Measurements from ENCODE around the gene IL10. TPM values are rescaled to one million over a fixed set of nuclear protein-coding genes. Genes with fewer than 3 reads are reported as not detected.

The IL10 gene
- total RNA-seq, 4 donors from 2014 or later, result 0.78 to 4.8 (median 1.1) TPM; not detected in 1

GRCh38 chr1:206812471-206812870 is 40.2 kb upstream of the IL10 start:
- Histone ChIP-seq H3K4me3 (no peak overlapping the region), H3K4me1 (no peaks in the 10 kb centered on the region), H3K36me3 (no peaks in the 10 kb centered on the region), H3K27ac (no peak overlapping the region), H3K27me3 (no peaks in the 10 kb centered on the region), H3K9me3 (peaks cover 0 to 13% (median 6%) of the 10 kb centered on the region in 4 donors)
- TF ChIP-seq, protein P1, sequence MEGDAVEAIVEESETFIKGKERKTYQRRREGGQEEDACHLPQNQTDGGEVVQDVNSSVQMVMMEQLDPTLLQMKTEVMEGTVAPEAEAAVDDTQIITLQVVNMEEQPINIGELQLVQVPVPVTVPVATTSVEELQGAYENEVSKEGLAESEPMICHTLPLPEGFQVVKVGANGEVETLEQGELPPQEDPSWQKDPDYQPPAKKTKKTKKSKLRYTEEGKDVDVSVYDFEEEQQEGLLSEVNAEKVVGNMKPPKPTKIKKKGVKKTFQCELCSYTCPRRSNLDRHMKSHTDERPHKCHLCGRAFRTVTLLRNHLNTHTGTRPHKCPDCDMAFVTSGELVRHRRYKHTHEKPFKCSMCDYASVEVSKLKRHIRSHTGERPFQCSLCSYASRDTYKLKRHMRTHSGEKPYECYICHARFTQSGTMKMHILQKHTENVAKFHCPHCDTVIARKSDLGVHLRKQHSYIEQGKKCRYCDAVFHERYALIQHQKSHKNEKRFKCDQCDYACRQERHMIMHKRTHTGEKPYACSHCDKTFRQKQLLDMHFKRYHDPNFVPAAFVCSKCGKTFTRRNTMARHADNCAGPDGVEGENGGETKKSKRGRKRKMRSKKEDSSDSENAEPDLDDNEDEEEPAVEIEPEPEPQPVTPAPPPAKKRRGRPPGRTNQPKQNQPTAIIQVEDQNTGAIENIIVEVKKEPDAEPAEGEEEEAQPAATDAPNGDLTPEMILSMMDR (IDR thresholded peaks at IDR 0.05), result no peak
- 68 to 84% methylated on average over 2 of the region's 2 CpGs for WGBS, 2 donors
- no peak for DNase-seq (ENCODE audit: low spot score in 2 of 2)

GRCh38 chr1:206809504-206810084 is 37.3 kb upstream of the IL10 start:
- Histone ChIP-seq H3K4me1 (no peaks in the 10 kb centered on the region), H3K36me3 (no peaks in the 10 kb centered on the region), H3K4me3 (no peak overlapping the region), H3K9me3 (peaks cover 0 to 13% (median 6%) of the 10 kb centered on the region in 4 donors), H3K27ac (no peak overlapping the region), H3K27me3 (peaks cover 0 to 4% of the 10 kb centered on the region in 2 donors)
- no peak for DNase-seq (ENCODE audit: low spot score in 2 of 2)
- 72 to 78% methylated on average over 4 of the region's 4 CpGs for WGBS, 2 donors
- TF ChIP-seq POLR2A (IDR thresholded peaks at IDR 0.05), result no peak
- TF ChIP-seq, protein P1 (IDR thresholded peaks at IDR 0.05), result peak in 1 of 5 experiments; percentile 33

DNA sequence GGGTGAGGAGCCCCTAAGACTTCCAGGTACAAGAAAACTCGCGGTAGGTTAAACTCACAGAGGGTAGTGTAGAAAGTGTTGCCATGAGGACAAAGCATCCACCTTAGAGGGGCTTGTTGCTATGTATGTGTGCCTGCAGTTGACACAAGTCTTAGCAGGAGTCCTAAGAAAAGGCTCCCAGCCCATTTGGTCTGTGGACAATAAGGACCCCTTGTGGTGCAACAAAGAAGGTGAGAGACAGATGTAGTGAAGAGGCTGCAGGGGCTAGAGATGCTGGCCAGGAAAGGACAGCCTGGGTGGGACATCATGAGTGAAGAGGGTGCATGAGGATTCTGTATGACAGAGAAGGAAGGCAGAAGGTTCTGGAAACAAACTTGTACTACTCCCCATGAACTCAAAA is 36.3 kb upstream of the IL10 start:
- TF ChIP-seq, protein P1 (IDR thresholded peaks at IDR 0.05), result peak in 3 of 5 experiments; percentile 22 to 41 (median 24)
- TF ChIP-seq EP300 (IDR thresholded peaks at IDR 0.05), result no peak
- Histone ChIP-seq H3K9me3 (peaks cover 0 to 13% (median 6%) of the 10 kb centered on the region in 4 donors), H3K4me1 (no peaks in the 10 kb centered on the region), H3K36me3 (no peaks in the 10 kb centered on the region), H3K27ac (no peak overlapping the region), H3K4me3 (no peak overlapping the region), H3K27me3 (peaks cover 0 to 4% of the 10 kb centered on the region in 2 donors)
- 65 to 73% methylated on average over 2 of the region's 2 CpGs for WGBS, 2 donors
- peak in 1 of 2 donors; percentile 22 for DNase-seq (ENCODE audit: low spot score in 2 of 2)

DNA sequence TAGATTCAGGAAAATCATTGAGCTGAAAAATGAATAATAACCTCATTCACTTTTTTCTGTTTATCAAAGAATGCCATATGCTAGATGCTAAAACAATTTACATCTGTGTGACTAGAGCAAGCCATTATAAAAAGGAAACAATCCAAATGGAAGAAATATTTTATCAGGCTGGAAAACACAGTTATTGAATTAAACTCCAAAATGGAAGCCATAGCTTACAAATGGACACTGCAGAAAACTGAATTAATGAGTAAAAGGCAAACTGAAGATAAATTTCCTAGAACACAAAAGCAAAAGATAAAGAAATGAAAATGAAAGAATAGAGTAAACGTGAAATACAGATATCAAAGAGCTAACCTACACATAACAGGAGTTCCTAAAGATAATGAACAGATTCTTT is 33.1 kb upstream of the IL10 start:
- no peak for DNase-seq (ENCODE audit: low spot score in 2 of 2)
- Histone ChIP-seq H3K27ac (no peak overlapping the region), H3K36me3 (no peaks in the 10 kb centered on the region), H3K4me1 (no peaks in the 10 kb centered on the region), H3K27me3 (peaks cover 0 to 4% of the 10 kb centered on the region in 2 donors), H3K4me3 (no peak overlapping the region), H3K9me3 (no peaks in the 10 kb centered on the region)
- 32 to 59% methylated on average over 1 of the region's 1 CpG for WGBS, 2 donors
- TF ChIP-seq EP300 (IDR thresholded peaks at IDR 0.05) (no peak), POLR2A (IDR thresholded peaks at IDR 0.05) (no peak)
- TF ChIP-seq, protein P1 (IDR thresholded peaks at IDR 0.05), result no peak

- Histone ChIP-seq H3K4me3 (no peak overlapping the region), H3K36me3 (no peaks in the 10 kb centered on the region), H3K4me1 (no peaks in the 10 kb centered on the region), H3K27me3 (peaks cover 0 to 4% of the 10 kb centered on the region in 2 donors), H3K27ac (peak overlapping the region in 1 of 4 donors; percentile 47), H3K9me3 (no peaks in the 10 kb centered on the region)
- 72 to 79% methylated on average over 1 of the region's 1 CpG for WGBS, 2 donors
- TF ChIP-seq POLR2A (IDR thresholded peaks at IDR 0.05), result no peak
- TF ChIP-seq, protein P1 (IDR thresholded peaks at IDR 0.05), result no peak
- TF ChIP-seq EP300 (IDR thresholded peaks at IDR 0.05), result no peak
- no peak for DNase-seq (ENCODE audit: low spot score in 2 of 2)
These were observed 32.0 kb upstream of the IL10 start for GRCh38 chr1:206804156-206804737.

Data from tibial nerve (tissue), 4 donors.